OCI-LY7 (cell line): ENCODE results near the gene MTF2. TPM values are rescaled to one million over a fixed set of nuclear protein-coding genes. Genes with fewer than 3 reads are reported as not detected.

ENCODE experiments used
- BruUV-seq: library from RNA; stranded (reverse); fragments of 400-500 nt; replicated peaks from 2 replicates; lab custom pipeline; 2021; lab: Mats Ljungman, UMichigan
- CTCF ChIA-PET: fragments of 300-600 bp; sonication (Branson Sonifier 250); formaldehyde crosslinking; loops from one replicate; lab custom pipeline; 2022; ENCODE audit warnings: antibody characterized with exemption; ENCODE audit not compliant: unreplicated experiment; lab: Charles Lee
- POLR2A ChIA-PET: fragments of 300-600 bp; sonication (Branson Sonifier 250); formaldehyde crosslinking; loops from one replicate; lab custom pipeline; 2022; ENCODE audit warnings: antibody characterized with exemption; lab: Charles Lee
- DNase-seq: peaks from one replicate; pipeline ENCODE4 v3.0.0-alpha.2; 2015; ENCODE audit warnings: low spot score
- H2AFZ ChIP-seq: fragments of 200-600 bp; sonication (generic), shearing (Covaris generic); 2 replicates; pipeline ENCODE4 v1.6.1; 2014; ENCODE audit warnings: mild to moderate bottlenecking, antibody characterized with exemption, low read length, moderate library complexity
- H3K27ac ChIP-seq: fragments of 200-600 bp; sonication (generic); 2 replicates; pipeline ENCODE4 v1.5.1; 2014; ENCODE audit warnings: mixed run types, low read depth, mild to moderate bottlenecking, moderate library complexity, low read length, inconsistent platforms; ENCODE audit not compliant: poor library complexity, severe bottlenecking
- H3K36me3 ChIP-seq: fragments of 200-600 bp; sonication (generic); 2 replicates; pipeline ENCODE4 v1.6.1; 2014; ENCODE audit warnings: mild to moderate bottlenecking, antibody characterized with exemption, low read length, moderate library complexity, mixed read lengths; ENCODE audit not compliant: insufficient read depth
- H3K4me1 ChIP-seq: fragments of 200-600 bp; sonication (generic); 2 replicates; pipeline ENCODE4 v1.5.1; 2014; ENCODE audit warnings: mild to moderate bottlenecking, low read length; ENCODE audit not compliant: insufficient read depth, poor library complexity, severe bottlenecking
- H3K4me2 ChIP-seq: fragments of 200-600 bp; sonication (generic); 2 replicates; pipeline ENCODE4 v1.6.1; 2014; ENCODE audit warnings: mild to moderate bottlenecking, low read length
- H3K4me3 ChIP-seq: fragments of 200-600 bp; sonication (generic); 2 replicates; pipeline ENCODE4 v1.5.1; 2014; ENCODE audit warnings: mild to moderate bottlenecking, low read depth, low read length; ENCODE audit not compliant: poor library complexity, severe bottlenecking
- H3K79me2 ChIP-seq: fragments of 200-600 bp; sonication (generic); 2 replicates; pipeline ENCODE4 v1.6.1; 2016; ENCODE audit warnings: low read depth, mild to moderate bottlenecking, low read length, moderate library complexity, mixed read lengths; ENCODE audit not compliant: insufficient read depth
- H3K9me2 ChIP-seq: fragments of 200-600 bp; sonication (generic); 2 replicates; pipeline ENCODE4 v1.6.1; 2016; ENCODE audit warnings: mild to moderate bottlenecking, low read length, mixed read lengths; ENCODE audit not compliant: insufficient read depth
- H3K9me3 ChIP-seq: fragments of 200-600 bp; sonication (generic); 2 replicates; pipeline ENCODE4 v1.6.1; 2014; ENCODE audit warnings: mild to moderate bottlenecking, mixed run types, low read length, mixed read lengths
- H4K20me1 ChIP-seq: fragments of 200-600 bp; sonication (generic); 2 replicates; pipeline ENCODE4 v1.6.1; 2014; ENCODE audit warnings: mild to moderate bottlenecking, antibody characterized with exemption, low read length, moderate library complexity, mixed read lengths; ENCODE audit not compliant: insufficient read depth
- CTCF ChIP-seq: fragments of 200-600 bp; sonication (generic); conservative IDR thresholded peaks from 2 replicates; pipeline ENCODE4 v1.5.1; 2014; ENCODE audit warnings: mild to moderate bottlenecking, antibody characterized with exemption, low read length, moderate library complexity, mixed read lengths
- EZH2phosphoT487 ChIP-seq: fragments of 200-600 bp; sonication (generic); IDR thresholded peaks from 2 replicates; pipeline ENCODE4 v1.6.1; 2018; ENCODE audit warnings: low read depth, borderline replicate concordance, mild to moderate bottlenecking, mixed run types, antibody characterized with exemption, low read length, moderate library complexity, mixed read lengths
- intact Hi-C: fragments of 100-400 bp; cut with micrococcal nuclease; formaldehyde crosslinking; loops from one replicate; pipeline ENCODE4 v1.10.0; 2022; ENCODE audit not compliant: unreplicated experiment
- total RNA-seq, 2 experiments: library from RNA; depleted of rRNA in 1 of 2; stranded (reverse); fragments of >200 nt in 1 of 2; shearing (Covaris generic) in 1 of 2; gene quantifications; 2 replicates each; pipeline ENCODE4 v1.2.3, GENCODE V29; 2014 to 2022

MTF2 gene
- total RNA-seq, 2 experiments from 2014 or later: 48.1 to 112 TPM

- H3K27ac ChIP-seq: no peak overlapping the region
- no peaks in the 10 kb centered on the region for H4K20me1 ChIP-seq
- intact Hi-C loops: loop anchor here (2.0 kb wide), 1 partner anchor 14 kb away; no protein-coding TSS in a partner anchor
- no peaks in the 10 kb centered on the region for H3K9me3 ChIP-seq
- no peak overlapping the region for H3K4me3 ChIP-seq
- H3K9me2 ChIP-seq: no peaks in the 10 kb centered on the region
- ChIA-PET CTCF (interaction anchor here (0.6 to 1.0 kb wide), 2 partner anchors 36 to 62 kb away, joined by 3 read pairs; no protein-coding TSS in a partner anchor), POLR2A (interaction anchor here (0.9 to 1.2 kb wide), 3 partner anchors 33 to 173 kb away, joined by 3 read pairs; no protein-coding TSS in a partner anchor)
- no peak for DNase-seq
- H3K4me1 ChIP-seq: peaks cover 26% of the 10 kb centered on the region
- H3K79me2 ChIP-seq: no peaks in the 10 kb centered on the region
- H3K4me2 ChIP-seq: no peak overlapping the region
- TF ChIP-seq EZH2phosphoT487 (no peak), CTCF (no peak)
- no TSS peak for BruUV-seq
- H2AFZ ChIP-seq: no peak overlapping the region
- H3K36me3 ChIP-seq: no peaks in the 10 kb centered on the region
Measured at GRCh38 chr1:93056649-93057048, 22.4 kb upstream of the MTF2 start.

GRCh38 chr1:93061895-93062792, 16.9 kb upstream of the MTF2 start:
- Histone ChIP-seq H4K20me1 (no peaks in the 10 kb centered on the region), H3K4me1 (peaks cover 28% of the 10 kb centered on the region), H3K27ac (peak overlapping the region; percentile 44), H3K4me3 (no peak overlapping the region), H3K4me2 (peak overlapping the region; percentile 21), H3K9me2 (no peaks in the 10 kb centered on the region), H3K79me2 (no peaks in the 10 kb centered on the region), H3K9me3 (no peaks in the 10 kb centered on the region), H3K36me3 (no peaks in the 10 kb centered on the region), H2AFZ (peak overlapping the region; percentile 47; the same call in 1 of the 2 replicates)
- peak; percentile 86 for DNase-seq
- no TSS peak for BruUV-seq
- intact Hi-C loops: loop anchor here (1.0 kb wide), 4 partner anchors 41 to 203 kb away; no protein-coding TSS in a partner anchor
- ChIA-PET CTCF (interaction anchor here (0.9 to 3.4 kb wide), 14 partner anchors 14 to 203 kb away, joined by 3 to 40 read pairs (median 3); no protein-coding TSS in a partner anchor), POLR2A (interaction anchor here (0.6 to 9.2 kb wide), 18 partner anchors 8 to 207 kb away, joined by 3 to 116 read pairs (median 4); no protein-coding TSS in a partner anchor)
- peak; percentile 99 for TF ChIP-seq CTCF
- no peak for TF ChIP-seq EZH2phosphoT487
